Nephron progenitor cell (in vitro differentiated cells): ENCODE data around the gene AGPS.
A peak's percentile ranks its signal among the peaks of the same experiment; 100 is the strongest.

ENCODE experiments used
- DNase-seq: peaks from one replicate; pipeline ENCODE4 v3.0.0; 2021
- H3K27ac Mint-ChIP-seq: 2 replicates; pipeline ENCODE4 v1.8.0; 2021; ENCODE audit warnings: mild to moderate bottlenecking, moderate library complexity, mixed read lengths
- H3K27me3 Mint-ChIP-seq: 2 replicates; pipeline ENCODE4 v1.8.0; 2021; ENCODE audit warnings: mild to moderate bottlenecking, low read depth, mixed read lengths; ENCODE audit not compliant: poor library complexity
- H3K36me3 Mint-ChIP-seq: 2 replicates; pipeline ENCODE4 v1.8.0; 2021; ENCODE audit warnings: low read depth, mixed read lengths
- H3K4me1 Mint-ChIP-seq: 2 replicates; pipeline ENCODE4 v1.8.0; 2021; ENCODE audit warnings: mixed read lengths
- H3K4me3 Mint-ChIP-seq: 2 replicates; pipeline ENCODE4 v1.8.0; 2021; ENCODE audit warnings: mild to moderate bottlenecking, moderate library complexity, mixed read lengths
- H3K9me3 Mint-ChIP-seq: 2 replicates; pipeline ENCODE4 v1.8.0; 2021; ENCODE audit warnings: mild to moderate bottlenecking, moderate library complexity, mixed read lengths
- CTCF ChIP-seq: fragments of 200-600 bp; sonication (generic); IDR thresholded peaks from 2 replicates; pipeline ENCODE4 v1.5.0; 2021; ENCODE audit warnings: antibody characterized with exemption

Gene AGPS

GRCh38 chr2:177392373-177393202 is at the start of gene AGPS:
AGPS (plus strand) TSS chr2:177392773; CDS start chr2:177392790, 17 bp downstream.
- Mint-ChIP-seq H3K36me3 (peaks cover 12% of the 10 kb centered on the region), H3K9me3 (no peaks in the 10 kb centered on the region)

GRCh38 chr2:177343773-177344172 is 48.8 kb upstream of the AGPS start:
- no peak overlapping the region for H3K4me3 Mint-ChIP-seq
- H3K4me1 Mint-ChIP-seq, result no peaks in the 10 kb centered on the region
- no peak for TF ChIP-seq CTCF

More at GRCh38 chr2:177392373-177393202, at the start of gene AGPS:
- peak within 1 kb of the TSS; percentile 90 for H3K27ac Mint-ChIP-seq
- TF ChIP-seq CTCF, result no peak
- no peaks in the 10 kb centered on the region for H3K27me3 Mint-ChIP-seq
- peaks cover 46% of the 10 kb centered on the region for H3K4me1 Mint-ChIP-seq
- H3K4me3 Mint-ChIP-seq, result peak within 1 kb of the TSS; percentile 95
- DNase-seq, result peak; percentile 78

GRCh38 chr2:177344316-177344715 is 48.3 kb upstream of the AGPS start:
- DNase-seq, result no peak
- Mint-ChIP-seq H3K36me3 (peaks cover 10% of the 10 kb centered on the region), H3K27me3 (no peaks in the 10 kb centered on the region), H3K27ac (no peak overlapping the region), H3K9me3 (no peaks in the 10 kb centered on the region), H3K4me3 (no peak overlapping the region), H3K4me1 (no peaks in the 10 kb centered on the region)
- TF ChIP-seq CTCF, result no peak

More at GRCh38 chr2:177343773-177344172, 48.8 kb upstream of the AGPS start:
- H3K27ac Mint-ChIP-seq, result no peak overlapping the region
- H3K27me3 Mint-ChIP-seq, result no peaks in the 10 kb centered on the region
- DNase-seq, result no peak
- H3K36me3 Mint-ChIP-seq, result peaks cover 10% of the 10 kb centered on the region
- H3K9me3 Mint-ChIP-seq, result no peaks in the 10 kb centered on the region

GRCh38 chr2:177346192-177346591 is 46.4 kb upstream of the AGPS start:
- peaks cover 4% of the 10 kb centered on the region for H3K36me3 Mint-ChIP-seq
- H3K27me3 Mint-ChIP-seq, result no peaks in the 10 kb centered on the region
- H3K4me1 Mint-ChIP-seq, result no peaks in the 10 kb centered on the region
- H3K27ac Mint-ChIP-seq, result no peak overlapping the region
- DNase-seq, result no peak
- TF ChIP-seq CTCF, result no peak
- no peaks in the 10 kb centered on the region for H3K9me3 Mint-ChIP-seq
- no peak overlapping the region for H3K4me3 Mint-ChIP-seq

- Mint-ChIP-seq H3K27ac (no peak overlapping the region), H3K36me3 (peaks cover 4% of the 10 kb centered on the region), H3K27me3 (no peaks in the 10 kb centered on the region), H3K4me1 (no peaks in the 10 kb centered on the region), H3K9me3 (no peaks in the 10 kb centered on the region), H3K4me3 (no peak overlapping the region)
- no peak for DNase-seq
- no peak for TF ChIP-seq CTCF
These were observed 45.0 kb upstream of the AGPS start for GRCh38 chr2:177347570-177347969.
